ENCODE results near the gene ARHGAP31. TPM values are rescaled to one million over a fixed set of nuclear protein-coding genes. Genes with fewer than 3 reads are reported as not detected.

The ARHGAP31 gene
- polyA plus RNA-seq, 1 donor from 2014 or later = not detected

DNA sequence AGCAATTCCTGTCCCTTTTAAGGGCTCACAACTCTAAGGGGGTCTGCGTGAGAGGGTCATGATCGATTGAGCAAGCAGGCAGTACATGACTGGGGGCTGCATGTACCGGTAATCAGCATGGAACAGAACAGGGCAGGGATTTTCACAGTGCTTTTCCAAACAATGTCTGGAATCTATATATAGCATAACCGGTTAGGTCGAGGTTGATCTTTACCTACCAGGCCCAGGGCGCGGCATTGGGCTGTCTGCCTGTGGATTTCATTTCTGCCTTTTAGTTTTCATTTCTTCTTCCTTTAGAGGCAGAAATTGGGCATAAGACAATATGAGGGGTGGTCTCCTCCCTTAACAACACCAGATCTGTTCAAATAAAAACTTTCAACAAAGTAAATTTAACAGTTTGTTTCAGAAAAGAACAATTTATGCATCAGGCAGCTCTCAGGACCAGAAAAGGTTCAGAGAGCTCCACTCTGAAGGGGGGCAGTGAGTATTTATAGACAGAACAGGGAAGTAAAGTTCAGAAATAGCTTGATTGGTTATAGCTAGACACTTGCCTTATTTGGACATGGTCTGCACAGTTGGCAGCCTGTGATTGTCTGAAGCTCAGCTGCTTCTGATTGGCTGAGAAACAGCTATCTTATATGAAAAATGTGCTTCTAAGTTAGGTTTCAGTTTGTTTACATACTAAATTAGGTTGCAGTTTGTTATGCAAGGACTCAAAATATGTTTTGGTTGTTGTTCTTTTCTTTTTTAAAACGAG, 36.4 kb upstream of the ARHGAP31 start:
- H4K20me1 ChIP-seq (ENCODE audit: insufficient read depth) = no peaks in the 10 kb centered on the region
- H3K9me3 ChIP-seq (ENCODE audit: low read length) = no peaks in the 10 kb centered on the region
- H3K4me2 ChIP-seq (ENCODE audit: low read length) = no peak overlapping the region
- no peaks in the 10 kb centered on the region for H3F3A ChIP-seq (ENCODE audit: insufficient read depth, low read length, poor library complexity, severe bottlenecking)
- H3K36me3 ChIP-seq (ENCODE audit: insufficient read depth, low read length) = no peaks in the 10 kb centered on the region
- H3K9me2 ChIP-seq (ENCODE audit: insufficient read depth, low read length) = no peaks in the 10 kb centered on the region
- H3K27ac ChIP-seq (ENCODE audit: low read length) = no peak overlapping the region
- H3K79me2 ChIP-seq (replicated peaks; ENCODE audit: insufficient read depth, low read length) = no peaks in the 10 kb centered on the region
- H3K4me3 ChIP-seq (ENCODE audit: low read length) = no peak overlapping the region
- no peak overlapping the region for H2AFZ ChIP-seq (ENCODE audit: low read depth, low read length)
- H3K27me3 ChIP-seq (ENCODE audit: insufficient read depth, low read depth, low read length) = no peaks in the 10 kb centered on the region
- no peak for TF ChIP-seq TAF1 (IDR thresholded peaks at IDR 0.05; ENCODE audit: low read depth)
- H3K9ac ChIP-seq (ENCODE audit: low read length) = no peak overlapping the region

DNA sequence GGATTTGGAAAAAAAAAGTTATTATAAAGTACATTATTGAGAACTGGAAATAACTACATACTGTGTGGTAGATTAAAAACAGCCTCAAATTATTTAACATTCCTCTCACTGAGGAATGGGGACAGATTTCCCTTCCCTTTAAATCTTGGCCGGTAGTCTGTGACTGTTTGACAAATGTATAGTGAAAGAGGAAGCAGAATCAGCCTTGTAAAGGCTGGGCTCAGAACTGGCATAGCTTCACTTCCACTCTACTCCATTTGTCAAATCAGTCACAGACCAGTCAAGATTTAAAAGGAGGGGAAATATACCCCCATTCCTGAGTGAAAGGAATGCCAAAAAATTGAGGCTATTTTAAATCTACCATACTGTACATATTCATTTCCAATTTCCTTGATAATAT, 35.3 kb upstream of the ARHGAP31 start:
- Histone ChIP-seq H3K36me3 (ENCODE audit: insufficient read depth, low read length) (no peaks in the 10 kb centered on the region), H3K27ac (ENCODE audit: low read length) (no peak overlapping the region), H3F3A (ENCODE audit: insufficient read depth, low read length, poor library complexity, severe bottlenecking) (no peaks in the 10 kb centered on the region), H3K27me3 (ENCODE audit: insufficient read depth, low read depth, low read length) (no peaks in the 10 kb centered on the region), H4K20me1 (ENCODE audit: insufficient read depth) (no peaks in the 10 kb centered on the region), H2AFZ (ENCODE audit: low read depth, low read length) (no peak overlapping the region), H3K4me2 (ENCODE audit: low read length) (no peak overlapping the region), H3K9me2 (ENCODE audit: insufficient read depth, low read length) (no peaks in the 10 kb centered on the region), H3K9me3 (ENCODE audit: low read length) (no peaks in the 10 kb centered on the region), H3K4me3 (ENCODE audit: low read length) (no peak overlapping the region), H3K79me2 (replicated peaks; ENCODE audit: insufficient read depth, low read length) (no peaks in the 10 kb centered on the region), H3K9ac (ENCODE audit: low read length) (no peak overlapping the region)
- TF ChIP-seq EZH2 (IDR thresholded peaks at IDR 0.05; ENCODE audit: borderline replicate concordance, insufficient read depth, low read length, poor library complexity, severe bottlenecking) (no peak), TAF1 (IDR thresholded peaks at IDR 0.05; ENCODE audit: low read depth) (no peak), SMC3 (conservative IDR thresholded peaks at IDR 0.05; ENCODE audit: poor library complexity) (no peak), POLR2AphosphoS5 (IDR thresholded peaks at IDR 0.05) (no peak), EP300 (conservative IDR thresholded peaks at IDR 0.05; ENCODE audit: poor library complexity, severe bottlenecking) (no peak), MXI1 (conservative IDR thresholded peaks at IDR 0.05; ENCODE audit: poor library complexity, severe bottlenecking) (no peak), RAD21 (conservative IDR thresholded peaks at IDR 0.05) (no peak)
- TF ChIP-seq, protein P1, sequence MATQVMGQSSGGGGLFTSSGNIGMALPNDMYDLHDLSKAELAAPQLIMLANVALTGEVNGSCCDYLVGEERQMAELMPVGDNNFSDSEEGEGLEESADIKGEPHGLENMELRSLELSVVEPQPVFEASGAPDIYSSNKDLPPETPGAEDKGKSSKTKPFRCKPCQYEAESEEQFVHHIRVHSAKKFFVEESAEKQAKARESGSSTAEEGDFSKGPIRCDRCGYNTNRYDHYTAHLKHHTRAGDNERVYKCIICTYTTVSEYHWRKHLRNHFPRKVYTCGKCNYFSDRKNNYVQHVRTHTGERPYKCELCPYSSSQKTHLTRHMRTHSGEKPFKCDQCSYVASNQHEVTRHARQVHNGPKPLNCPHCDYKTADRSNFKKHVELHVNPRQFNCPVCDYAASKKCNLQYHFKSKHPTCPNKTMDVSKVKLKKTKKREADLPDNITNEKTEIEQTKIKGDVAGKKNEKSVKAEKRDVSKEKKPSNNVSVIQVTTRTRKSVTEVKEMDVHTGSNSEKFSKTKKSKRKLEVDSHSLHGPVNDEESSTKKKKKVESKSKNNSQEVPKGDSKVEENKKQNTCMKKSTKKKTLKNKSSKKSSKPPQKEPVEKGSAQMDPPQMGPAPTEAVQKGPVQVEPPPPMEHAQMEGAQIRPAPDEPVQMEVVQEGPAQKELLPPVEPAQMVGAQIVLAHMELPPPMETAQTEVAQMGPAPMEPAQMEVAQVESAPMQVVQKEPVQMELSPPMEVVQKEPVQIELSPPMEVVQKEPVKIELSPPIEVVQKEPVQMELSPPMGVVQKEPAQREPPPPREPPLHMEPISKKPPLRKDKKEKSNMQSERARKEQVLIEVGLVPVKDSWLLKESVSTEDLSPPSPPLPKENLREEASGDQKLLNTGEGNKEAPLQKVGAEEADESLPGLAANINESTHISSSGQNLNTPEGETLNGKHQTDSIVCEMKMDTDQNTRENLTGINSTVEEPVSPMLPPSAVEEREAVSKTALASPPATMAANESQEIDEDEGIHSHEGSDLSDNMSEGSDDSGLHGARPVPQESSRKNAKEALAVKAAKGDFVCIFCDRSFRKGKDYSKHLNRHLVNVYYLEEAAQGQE (IDR thresholded peaks at IDR 0.05; ENCODE audit: borderline replicate concordance) = no peak
- TF ChIP-seq, protein P2, sequence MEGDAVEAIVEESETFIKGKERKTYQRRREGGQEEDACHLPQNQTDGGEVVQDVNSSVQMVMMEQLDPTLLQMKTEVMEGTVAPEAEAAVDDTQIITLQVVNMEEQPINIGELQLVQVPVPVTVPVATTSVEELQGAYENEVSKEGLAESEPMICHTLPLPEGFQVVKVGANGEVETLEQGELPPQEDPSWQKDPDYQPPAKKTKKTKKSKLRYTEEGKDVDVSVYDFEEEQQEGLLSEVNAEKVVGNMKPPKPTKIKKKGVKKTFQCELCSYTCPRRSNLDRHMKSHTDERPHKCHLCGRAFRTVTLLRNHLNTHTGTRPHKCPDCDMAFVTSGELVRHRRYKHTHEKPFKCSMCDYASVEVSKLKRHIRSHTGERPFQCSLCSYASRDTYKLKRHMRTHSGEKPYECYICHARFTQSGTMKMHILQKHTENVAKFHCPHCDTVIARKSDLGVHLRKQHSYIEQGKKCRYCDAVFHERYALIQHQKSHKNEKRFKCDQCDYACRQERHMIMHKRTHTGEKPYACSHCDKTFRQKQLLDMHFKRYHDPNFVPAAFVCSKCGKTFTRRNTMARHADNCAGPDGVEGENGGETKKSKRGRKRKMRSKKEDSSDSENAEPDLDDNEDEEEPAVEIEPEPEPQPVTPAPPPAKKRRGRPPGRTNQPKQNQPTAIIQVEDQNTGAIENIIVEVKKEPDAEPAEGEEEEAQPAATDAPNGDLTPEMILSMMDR (IDR thresholded peaks at IDR 0.05; ENCODE audit: poor library complexity, severe bottlenecking) = no peak

Data from neural cell (in vitro differentiated cells).